ENCODE data around the gene TRIM26. TPM values are rescaled to one million over a fixed set of nuclear protein-coding genes. Genes with fewer than 3 reads are reported as not detected.
"Not testable (repeated sequence)": the region's sequence is repeated elsewhere in the genome, so short reads cannot be mapped to it uniquely, and the experiment has no call there.

Gene TRIM26
- total RNA-seq, 1 donor from 2014 or later, result 44.9 TPM

GRCh38 chr6:30155520-30156261, 57.5 kb downstream of the TRIM26 start:
- no peak for DNase-seq (ENCODE audit: extremely low read depth, low read depth, low spot score)

GRCh38 chr6:30154709-30155519, 58.3 kb downstream of the TRIM26 start:
- no peak for DNase-seq (ENCODE audit: extremely low read depth, low read depth, low spot score)

- no peak for DNase-seq (ENCODE audit: extremely low read depth, low read depth, low spot score)
These were observed 59.1 kb downstream of the TRIM26 start for GRCh38 chr6:30154061-30154460.

GRCh38 chr6:30152910-30153610, 60.1 kb downstream of the TRIM26 start:
- no peak for DNase-seq (ENCODE audit: extremely low read depth, low read depth, low spot score)

- no peak for DNase-seq (ENCODE audit: extremely low read depth, low read depth, low spot score)
These were observed 61.1 kb downstream of the TRIM26 start for GRCh38 chr6:30152016-30152673.

GRCh38 chr6:30151580-30151979, 61.6 kb downstream of the TRIM26 start:
- DNase-seq (ENCODE audit: extremely low read depth, low read depth, low spot score), result no peak

GRCh38 chr6:30150671-30151395, 62.4 kb downstream of the TRIM26 start:
- DNase-seq (ENCODE audit: extremely low read depth, low read depth, low spot score), result no peak

- DNase-seq (ENCODE audit: extremely low read depth, low read depth, low spot score), result no peak
These were observed 63.2 kb downstream of the TRIM26 start for GRCh38 chr6:30149858-30150550.

GRCh38 chr6:30149234-30149633, 64.0 kb downstream of the TRIM26 start:
- no peak for DNase-seq (ENCODE audit: extremely low read depth, low read depth, low spot score)

GRCh38 chr6:30147096-30147495, 66.1 kb downstream of the TRIM26 start:
- no peak for DNase-seq (ENCODE audit: extremely low read depth, low read depth, low spot score)

GRCh38 chr6:30145818-30146217, 67.4 kb downstream of the TRIM26 start:
- no peak for DNase-seq (ENCODE audit: extremely low read depth, low read depth, low spot score)

GRCh38 chr6:30144811-30145210, 68.4 kb downstream of the TRIM26 start:
- DNase-seq (ENCODE audit: extremely low read depth, low read depth, low spot score), result no peak

- no peak for DNase-seq (ENCODE audit: extremely low read depth, low read depth, low spot score)
These were observed 69.4 kb downstream of the TRIM26 start for GRCh38 chr6:30143780-30144179.

- no peak for DNase-seq (ENCODE audit: extremely low read depth, low read depth, low spot score)
These were observed 70.5 kb downstream of the TRIM26 start for GRCh38 chr6:30142665-30143064.

GRCh38 chr6:30140240-30140639, 73.0 kb downstream of the TRIM26 start:
- not testable (repeated sequence) for DNase-seq (ENCODE audit: extremely low read depth, low read depth, low spot score)

GRCh38 chr6:30136570-30137286, 76.5 kb downstream of the TRIM26 start:
- DNase-seq (ENCODE audit: extremely low read depth, low read depth, low spot score), result no peak

- no peak for DNase-seq (ENCODE audit: extremely low read depth, low read depth, low spot score)
These were observed 77.4 kb downstream of the TRIM26 start, which contains the start of gene TRIM40 for GRCh38 chr6:30135757-30136156. TRIM40 (plus strand) TSS chr6:30136140; CDS start chr6:30137037, 897 bp downstream.

GRCh38 chr6:30135147-30135546, 78.1 kb downstream of the TRIM26 start:
- DNase-seq (ENCODE audit: extremely low read depth, low read depth, low spot score), result no peak

Measured in glomerular endothelial cell (primary cell).